GM19397 (cell line): ENCODE measurements around the gene TOGARAM1.

ENCODE experiments used
- ATAC-seq: cut with Tn5 transposase; IDR thresholded peaks from one replicate; pipeline ENCODE4 v1.9.1; 2021; ENCODE audit warnings: mild to moderate bottlenecking, moderate library complexity; ENCODE audit not compliant: unreplicated experiment

The TOGARAM1 gene

GRCh38 chr14:44961554-44962333, at the start of gene TOGARAM1, which contains the start of gene KLHL28:
Gene TOGARAM1, plus strand, starts transcription at chr14:44962190. Its CDS starts 232 bp downstream, at chr14:44962422.
Gene KLHL28, minus strand, starts transcription at chr14:44961947. Its CDS starts 16,019 bp downstream, at chr14:44945928.
- peak; percentile 91 for ATAC-seq

GRCh38 chr14:44914849-44915248, 47.1 kb upstream of the TOGARAM1 start:
- ATAC-seq, result no peak

- no peak for ATAC-seq
Measured at GRCh38 chr14:44928793-44929192, 33.2 kb upstream of the TOGARAM1 start.

GRCh38 chr14:44935155-44935554, 26.8 kb upstream of the TOGARAM1 start:
- ATAC-seq, result no peak

GRCh38 chr14:44937547-44937946, 24.4 kb upstream of the TOGARAM1 start:
- no peak for ATAC-seq

- ATAC-seq, result no peak
Measured at GRCh38 chr14:44940211-44940610, 21.8 kb upstream of the TOGARAM1 start.

GRCh38 chr14:44940944-44941343, 21.0 kb upstream of the TOGARAM1 start:
- no peak for ATAC-seq

GRCh38 chr14:44941591-44941990, 20.4 kb upstream of the TOGARAM1 start:
- no peak for ATAC-seq

GRCh38 chr14:44942436-44942835, 19.6 kb upstream of the TOGARAM1 start:
- ATAC-seq, result no peak

- no peak for ATAC-seq
Measured at GRCh38 chr14:44944107-44944506, 17.9 kb upstream of the TOGARAM1 start.

GRCh38 chr14:44945264-44945663, 16.7 kb upstream of the TOGARAM1 start:
- ATAC-seq, result no peak

GRCh38 chr14:44951051-44951450, 10.9 kb upstream of the TOGARAM1 start:
- ATAC-seq, result no peak

- no peak for ATAC-seq
Measured at GRCh38 chr14:44952391-44953110, 9.4 kb upstream of the TOGARAM1 start.

GRCh38 chr14:44954750-44955149, 7.2 kb upstream of the TOGARAM1 start:
- ATAC-seq, result no peak

GRCh38 chr14:44955528-44955927, 6.5 kb upstream of the TOGARAM1 start:
- no peak for ATAC-seq

GRCh38 chr14:44956866-44957265, 5.1 kb upstream of the TOGARAM1 start:
- ATAC-seq, result no peak

GRCh38 chr14:44959538-44959937, 2.5 kb upstream of the TOGARAM1 start:
- ATAC-seq, result no peak

GRCh38 chr14:44960146-44960545, 1.8 kb upstream of the TOGARAM1 start:
- no peak for ATAC-seq

GRCh38 chr14:44960646-44961045, 1.3 kb upstream of the TOGARAM1 start:
- ATAC-seq, result no peak

GRCh38 chr14:44961151-44961553, 838 bp upstream of the TOGARAM1 start:
- peak; percentile 13 for ATAC-seq

GRCh38 chr14:44962334-44963043, 499 bp downstream of the TOGARAM1 start:
- peak; percentile 34 for ATAC-seq
